OCI-M2 (cell line): ENCODE data around the gene ROR1.

Experiments
- DNase-seq: peaks from one replicate; lab custom pipeline; 2025; ENCODE audit not compliant: unreplicated experiment; lab: John Stamatoyannopoulos, UW

ROR1 gene

DNA sequence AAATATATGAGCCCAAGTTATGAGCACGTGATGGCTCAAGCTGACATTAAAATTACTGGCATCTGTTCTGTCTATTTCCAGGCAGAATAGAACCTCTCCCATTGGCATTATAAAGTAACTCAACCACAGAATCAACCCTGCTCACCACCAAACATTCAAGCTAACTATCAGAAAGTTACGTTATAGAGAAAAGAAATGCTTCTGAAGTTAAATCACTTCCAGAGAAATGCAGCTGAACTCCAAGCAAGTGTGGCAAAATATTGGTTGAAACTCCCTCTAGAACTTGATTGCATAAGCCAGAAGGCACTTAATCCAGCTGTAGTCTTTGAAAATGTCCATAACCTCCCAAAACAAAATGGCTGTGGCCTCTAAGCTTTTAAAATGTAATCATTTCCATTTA, 393.4 kb downstream of the ROR1 start:
- DNase-seq = no peak

DNA sequence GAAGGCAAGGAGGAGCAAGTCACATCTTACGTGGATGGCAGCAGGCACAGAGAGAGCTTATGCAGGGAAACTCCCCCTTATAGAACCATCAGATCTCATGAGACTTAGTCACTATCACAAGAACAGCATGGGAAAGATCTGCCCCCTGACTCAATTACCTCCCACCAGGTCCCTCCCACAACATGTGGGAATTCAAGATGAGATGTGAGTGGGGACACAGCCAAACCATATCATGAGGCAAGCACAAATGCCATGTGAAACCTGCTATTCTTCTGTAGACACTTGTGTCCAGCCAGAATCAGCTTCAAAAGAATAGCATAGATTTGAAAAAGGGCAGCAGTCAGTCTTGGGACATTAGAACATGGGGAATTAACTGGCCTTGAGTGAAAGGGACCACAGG, 397.4 kb downstream of the ROR1 start:
- no peak for DNase-seq

DNA sequence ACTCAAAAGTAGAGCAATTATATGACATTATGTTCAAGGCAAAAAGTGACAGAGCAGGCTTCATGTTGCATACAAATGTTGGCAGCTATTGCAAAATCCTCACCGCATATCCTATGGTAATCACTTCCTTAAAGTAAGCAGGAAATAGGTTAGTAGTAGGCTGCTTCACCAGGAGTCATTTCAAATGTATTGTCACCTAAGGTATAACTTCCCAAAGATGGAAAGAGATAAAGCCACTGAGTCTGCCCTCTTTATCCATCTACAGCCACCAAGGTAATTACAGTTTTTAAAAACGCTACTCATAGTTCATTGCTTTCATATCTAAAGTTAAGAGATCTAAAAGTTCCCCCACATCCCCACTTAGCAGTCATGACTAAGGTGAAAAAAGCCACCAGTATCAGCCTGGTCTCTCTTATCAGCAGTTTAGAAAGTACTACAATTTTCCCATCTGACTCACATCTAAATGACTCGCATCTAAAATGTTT, 398.0 kb downstream of the ROR1 start:
- DNase-seq = no peak

DNA sequence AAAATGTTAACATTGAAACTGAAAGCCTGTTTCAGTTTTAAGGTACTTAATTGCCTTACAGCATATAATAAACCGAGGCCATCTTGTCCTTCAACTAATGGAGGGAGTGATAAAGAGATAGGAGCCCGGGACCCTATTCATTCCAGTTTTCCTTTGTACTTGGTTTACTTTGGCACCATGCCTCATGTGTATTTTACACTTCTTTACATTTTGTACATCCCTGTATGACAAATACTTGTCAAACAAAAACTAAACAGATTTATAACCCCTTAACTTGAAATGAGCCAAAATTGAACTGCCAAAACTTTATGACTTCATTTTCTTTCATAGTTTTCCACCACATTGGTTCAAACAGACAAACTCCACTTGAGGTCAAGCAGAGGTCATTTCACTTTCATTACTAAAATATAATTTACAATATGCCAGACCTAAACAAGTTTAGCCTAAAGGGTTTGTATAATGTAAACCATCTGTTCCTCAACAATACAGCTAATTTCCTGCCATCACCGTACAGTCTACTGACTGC, 398.7 kb downstream of the ROR1 start:
- DNase-seq = no peak

DNA sequence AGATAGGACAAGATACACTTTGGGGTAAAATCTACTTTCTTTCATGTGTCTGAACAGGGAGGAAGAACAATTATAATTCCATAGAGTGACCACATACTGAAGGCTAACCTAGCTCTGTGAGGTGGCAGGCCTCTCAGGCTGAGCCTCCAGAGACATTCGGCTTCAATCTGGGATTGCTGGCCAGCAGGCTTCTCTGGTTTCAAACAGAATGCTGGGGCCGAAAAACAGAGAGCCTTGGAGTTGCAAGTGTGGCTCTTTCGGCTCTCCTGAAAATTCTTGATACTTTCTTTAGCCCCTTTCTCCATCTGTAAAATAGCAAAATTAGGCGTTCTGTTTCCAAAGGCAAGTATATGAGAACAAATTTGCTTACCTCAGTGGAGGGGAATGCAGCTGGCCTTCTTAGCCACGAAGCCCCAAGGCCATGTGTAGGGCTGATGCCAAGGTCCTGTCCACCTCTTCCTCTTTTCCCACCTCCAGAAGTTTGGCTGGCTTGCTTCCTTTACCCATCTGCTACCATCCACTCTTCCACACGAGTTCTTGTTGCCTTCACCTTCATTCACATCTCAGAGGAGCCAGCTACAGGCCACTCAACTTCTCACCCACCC, 399.6 kb downstream of the ROR1 start:
- no peak for DNase-seq

DNA sequence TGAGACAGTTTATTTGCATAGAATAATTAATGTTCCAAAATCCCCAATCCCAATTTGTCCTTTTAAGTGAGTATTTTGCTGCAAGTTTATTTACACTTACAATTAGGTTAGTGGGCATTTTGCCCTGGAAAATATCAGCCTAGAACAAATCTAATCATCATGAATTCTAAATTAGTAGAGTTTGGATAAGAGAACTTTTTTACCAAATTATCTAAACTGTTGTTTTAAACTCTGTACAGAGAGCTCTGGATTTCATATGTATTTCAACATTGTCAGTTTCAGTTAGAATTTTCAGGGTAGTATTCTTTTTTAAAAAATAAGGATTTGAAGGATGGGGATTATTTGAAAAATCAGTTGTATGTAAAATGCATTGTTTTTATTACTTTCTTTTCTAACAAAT, 401.8 kb downstream of the ROR1 start:
- DNase-seq = no peak

DNA sequence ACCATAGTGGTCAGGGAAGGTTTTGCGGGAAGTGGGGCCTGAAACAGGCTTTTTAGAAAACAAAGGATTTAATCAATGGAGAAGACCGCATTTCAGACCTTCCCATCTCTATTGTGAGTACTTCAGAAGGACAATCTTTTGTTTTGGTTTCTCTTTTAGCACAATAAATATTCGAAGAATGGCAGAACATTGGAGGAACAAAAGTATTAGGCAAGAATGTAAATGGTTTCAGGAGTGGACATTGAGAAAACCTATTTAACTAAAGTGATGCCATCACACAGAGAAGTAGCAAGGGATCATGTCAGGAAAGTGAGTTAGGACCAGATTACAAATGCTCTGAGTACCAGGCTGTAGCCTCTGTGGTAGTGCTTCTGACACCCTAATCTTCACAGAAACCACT, 402.8 kb downstream of the ROR1 start:
- DNase-seq = no peak

DNA sequence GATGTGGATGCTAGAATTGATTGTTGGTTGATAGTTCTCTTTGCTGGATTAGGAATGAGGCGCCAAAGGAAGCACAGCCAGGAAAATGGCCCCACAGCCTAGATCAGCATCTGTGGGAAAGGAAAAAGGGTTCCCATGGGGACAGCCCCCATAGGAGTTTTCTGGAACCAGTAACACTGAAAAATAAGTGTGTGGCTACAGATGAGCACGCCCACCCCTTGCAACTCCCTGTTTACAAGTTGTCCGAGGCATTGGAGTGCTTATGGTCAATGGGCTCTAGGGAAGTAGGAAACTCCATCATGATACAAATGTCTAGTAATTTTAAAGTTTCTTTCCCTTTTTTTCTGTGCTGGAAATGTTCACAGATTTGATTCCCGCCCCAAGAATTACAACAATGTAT, 405.8 kb downstream of the ROR1 start:
- no peak for DNase-seq

DNA sequence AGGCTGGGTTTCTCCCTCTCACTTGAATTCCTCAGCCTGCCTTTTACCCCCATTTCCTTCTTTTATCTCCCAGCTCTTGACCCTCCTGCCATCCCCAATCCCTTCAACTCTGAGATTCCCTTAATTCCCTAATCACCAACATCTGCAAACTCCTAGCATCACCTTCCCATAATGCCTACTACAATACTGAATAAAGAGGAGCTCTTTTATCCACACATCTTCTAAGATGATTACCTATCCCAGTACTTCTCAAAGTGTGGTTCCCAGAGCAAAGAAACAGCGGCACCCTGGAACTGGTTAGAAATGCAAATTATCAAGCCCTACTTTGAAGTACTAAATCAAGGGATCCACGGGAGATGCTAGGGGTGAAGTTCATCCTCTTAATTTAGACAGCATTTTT, 408.4 kb downstream of the ROR1 start:
- DNase-seq = no peak

DNA sequence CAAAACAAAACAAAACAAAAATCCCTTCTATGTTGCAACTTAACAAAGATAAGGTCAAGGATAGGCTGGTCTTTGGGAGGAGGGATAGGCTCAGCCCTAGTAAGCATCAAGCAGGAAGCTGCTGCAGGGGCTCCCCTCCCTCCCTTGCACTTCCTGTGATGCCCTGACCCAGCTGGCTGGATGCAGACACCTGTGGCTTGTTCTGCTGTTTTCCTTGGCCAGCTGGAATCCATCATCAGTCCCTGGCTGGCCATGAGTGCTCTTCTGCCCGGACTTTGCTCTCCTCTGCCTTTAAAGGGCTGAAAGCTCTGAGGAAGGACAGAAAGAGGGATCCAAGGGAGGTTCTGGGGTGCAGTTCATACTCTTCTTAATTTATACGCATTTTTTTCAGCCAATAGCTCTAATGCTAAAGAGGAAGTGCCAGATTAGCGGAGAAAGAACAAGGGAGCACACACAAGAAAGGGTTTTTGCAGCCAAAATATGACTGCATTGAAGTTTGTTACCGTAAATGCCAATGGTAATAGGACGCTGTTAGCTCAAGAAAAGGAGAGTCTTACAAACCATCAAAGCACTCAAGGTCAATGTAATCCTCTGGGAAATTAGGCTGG, 409.7 kb downstream of the ROR1 start:
- no peak for DNase-seq

DNA sequence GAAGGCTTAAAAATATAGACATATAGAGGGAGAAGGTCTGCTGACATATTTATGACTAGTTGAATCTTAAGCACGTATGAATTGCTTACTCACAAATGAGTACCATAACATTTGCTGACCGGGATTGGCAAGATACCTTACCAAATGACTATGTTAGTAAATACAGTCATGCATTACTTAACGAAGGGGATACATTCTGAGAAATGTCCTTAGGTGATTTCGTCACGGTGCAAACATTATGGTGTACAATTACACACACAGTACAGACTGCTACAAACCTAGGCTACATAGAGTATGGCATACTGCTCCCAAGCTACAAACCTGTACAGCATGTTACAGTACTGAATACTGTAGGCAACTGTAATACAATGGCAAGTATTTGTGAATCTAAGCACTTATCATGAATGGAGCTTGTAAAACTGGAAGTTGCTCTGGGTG, 410.2 kb downstream of the ROR1 start:
- DNase-seq = no peak

DNA sequence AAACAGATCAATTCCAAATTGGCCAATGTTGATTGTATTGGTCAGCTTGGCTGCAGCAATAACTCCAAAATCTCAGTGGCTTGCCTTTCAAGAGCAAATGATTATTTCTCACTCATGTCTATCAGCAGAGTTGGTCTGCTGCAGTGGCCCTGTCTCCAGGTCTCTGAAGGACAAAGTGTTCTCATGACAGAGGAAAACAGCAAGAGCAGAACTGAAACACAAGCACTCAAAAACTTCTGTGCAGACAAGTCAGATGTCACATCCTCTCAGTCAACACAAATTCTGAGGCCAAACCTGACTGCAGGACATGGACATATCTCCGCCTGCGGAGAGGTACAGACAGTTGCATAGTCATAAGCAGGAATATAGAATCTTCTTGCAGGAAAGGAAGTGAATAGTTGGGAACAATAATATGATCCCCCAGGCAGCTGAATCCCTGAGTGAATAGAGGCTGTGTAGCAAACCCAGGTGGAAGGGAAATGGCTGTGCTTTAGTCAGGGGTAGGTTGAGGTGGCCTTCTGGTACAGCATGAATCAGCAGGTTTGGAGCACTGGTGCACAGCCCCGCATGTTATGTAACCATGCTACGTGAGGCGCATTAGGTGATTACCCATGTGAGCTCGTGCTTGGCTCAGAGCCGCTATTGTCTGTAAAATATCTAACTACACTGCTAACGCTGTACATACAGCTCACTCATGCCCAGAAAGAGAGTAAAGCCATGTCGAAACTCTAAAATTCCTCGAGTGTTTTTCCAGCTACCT, 412.5 kb downstream of the ROR1 start:
- no peak for DNase-seq

DNA sequence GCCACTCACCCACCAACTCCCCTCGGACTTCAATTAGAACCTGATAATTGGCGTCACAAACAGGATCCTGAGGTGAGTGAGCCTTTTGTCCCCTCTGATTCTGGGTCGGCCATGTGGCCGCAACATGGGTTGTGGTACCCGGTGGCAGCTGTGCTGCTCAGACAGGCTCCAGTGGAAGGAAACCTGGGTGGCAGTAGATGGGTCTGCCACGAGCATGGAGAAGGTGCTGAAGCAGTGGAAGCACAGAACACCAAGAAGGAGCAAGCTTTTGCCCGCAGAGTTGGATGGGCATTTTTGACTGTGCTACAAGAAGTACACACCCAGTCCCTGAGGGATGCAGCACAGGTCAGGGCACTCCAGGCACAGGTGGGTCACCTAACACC, 413.1 kb downstream of the ROR1 start:
- no peak for DNase-seq

DNA sequence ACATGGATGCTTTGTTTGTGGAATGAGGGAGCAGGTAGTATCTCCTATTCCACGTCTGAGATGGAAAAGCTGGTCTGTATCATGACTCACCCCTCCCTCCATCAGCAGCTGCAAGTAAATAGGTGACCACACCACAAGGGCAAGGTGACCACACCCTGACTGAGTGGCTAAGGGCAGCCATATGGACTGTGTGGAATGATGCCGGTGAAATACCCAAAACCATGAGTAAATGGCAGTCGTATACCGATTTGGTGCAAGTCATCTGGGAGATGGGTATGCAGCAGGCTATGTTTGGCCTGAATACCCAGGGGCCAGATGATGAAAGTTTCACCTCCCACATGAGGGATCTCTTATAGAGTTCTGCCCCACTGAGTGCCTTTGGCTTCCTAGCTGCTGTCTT, 413.8 kb downstream of the ROR1 start:
- no peak for DNase-seq

DNA sequence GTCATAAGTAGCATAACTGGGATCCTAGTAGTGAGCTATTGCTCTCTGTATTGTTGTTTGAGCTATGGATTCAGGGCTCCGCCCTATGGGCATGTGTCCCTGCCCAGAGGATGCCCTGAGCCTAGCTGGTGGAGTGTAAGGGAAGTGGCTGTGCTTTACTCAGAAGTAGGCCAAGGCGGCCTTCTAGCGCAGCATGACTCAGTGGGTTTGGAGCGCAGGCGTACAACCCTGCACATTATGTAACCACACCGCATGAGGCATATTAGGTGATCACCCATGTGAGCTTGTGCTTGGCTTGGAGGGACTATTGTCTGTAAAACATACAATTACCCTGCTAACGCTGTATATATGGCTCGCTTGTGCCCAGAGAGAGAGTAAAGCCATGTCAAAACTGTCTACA, 418.5 kb downstream of the ROR1 start:
- DNase-seq = no peak

DNA sequence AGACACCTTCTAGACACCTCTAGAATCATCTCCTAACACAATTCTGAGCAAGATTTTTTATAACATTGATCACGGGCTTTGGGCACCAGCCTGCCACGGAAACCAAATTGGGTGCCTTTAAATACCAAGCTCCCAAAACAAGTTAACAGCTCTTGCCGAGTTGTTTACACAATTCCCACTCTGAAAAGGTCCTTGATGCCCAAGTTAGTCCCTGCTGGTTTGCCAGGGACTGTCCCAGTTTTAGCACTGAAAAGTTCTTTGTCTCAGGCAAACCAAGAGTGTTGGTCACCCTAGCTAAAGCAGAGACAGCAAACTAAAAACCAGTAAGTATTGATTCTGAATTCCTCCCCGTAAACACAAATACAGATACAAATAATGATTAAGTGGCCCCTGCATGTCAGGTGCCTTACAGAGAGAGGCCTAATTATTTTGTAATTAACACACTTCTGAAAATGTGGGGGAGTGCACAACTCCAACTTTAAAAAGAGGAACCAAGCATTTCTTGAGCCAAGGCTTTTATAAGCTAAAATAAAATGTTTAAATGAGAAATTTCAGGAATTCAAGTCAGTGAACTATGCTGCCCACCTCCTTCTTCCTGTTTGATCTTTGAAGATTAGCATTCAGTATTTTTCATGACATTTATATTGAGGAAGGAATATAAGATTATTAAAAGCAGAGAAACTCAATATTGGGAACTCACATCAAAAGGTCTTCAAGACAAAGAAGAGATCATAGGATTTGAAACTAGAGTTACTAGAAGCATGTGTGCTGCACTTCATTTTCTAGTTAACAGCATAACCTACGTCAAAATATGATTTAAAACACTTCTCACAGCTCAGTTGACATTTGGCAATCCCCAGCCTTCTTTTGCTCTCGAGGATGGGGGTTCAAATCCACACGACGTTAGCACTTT, 420.6 kb downstream of the ROR1 start:
- DNase-seq = no peak

DNA sequence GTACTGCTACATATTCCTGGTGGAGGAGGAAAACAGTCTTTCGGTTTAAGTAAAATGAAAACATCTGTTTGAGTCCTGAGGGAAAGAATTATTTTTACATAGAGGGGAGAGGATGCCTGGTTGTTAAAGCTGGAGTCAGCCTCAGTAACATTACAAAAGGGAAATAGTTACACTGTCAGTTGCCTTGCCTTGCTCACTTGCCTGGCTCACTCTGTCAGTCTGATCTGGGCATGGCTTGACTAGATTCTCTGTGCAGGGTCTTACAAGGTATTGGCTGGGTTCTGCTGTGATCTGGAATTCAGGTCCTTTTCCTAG, 421.2 kb downstream of the ROR1 start:
- no peak for DNase-seq

DNA sequence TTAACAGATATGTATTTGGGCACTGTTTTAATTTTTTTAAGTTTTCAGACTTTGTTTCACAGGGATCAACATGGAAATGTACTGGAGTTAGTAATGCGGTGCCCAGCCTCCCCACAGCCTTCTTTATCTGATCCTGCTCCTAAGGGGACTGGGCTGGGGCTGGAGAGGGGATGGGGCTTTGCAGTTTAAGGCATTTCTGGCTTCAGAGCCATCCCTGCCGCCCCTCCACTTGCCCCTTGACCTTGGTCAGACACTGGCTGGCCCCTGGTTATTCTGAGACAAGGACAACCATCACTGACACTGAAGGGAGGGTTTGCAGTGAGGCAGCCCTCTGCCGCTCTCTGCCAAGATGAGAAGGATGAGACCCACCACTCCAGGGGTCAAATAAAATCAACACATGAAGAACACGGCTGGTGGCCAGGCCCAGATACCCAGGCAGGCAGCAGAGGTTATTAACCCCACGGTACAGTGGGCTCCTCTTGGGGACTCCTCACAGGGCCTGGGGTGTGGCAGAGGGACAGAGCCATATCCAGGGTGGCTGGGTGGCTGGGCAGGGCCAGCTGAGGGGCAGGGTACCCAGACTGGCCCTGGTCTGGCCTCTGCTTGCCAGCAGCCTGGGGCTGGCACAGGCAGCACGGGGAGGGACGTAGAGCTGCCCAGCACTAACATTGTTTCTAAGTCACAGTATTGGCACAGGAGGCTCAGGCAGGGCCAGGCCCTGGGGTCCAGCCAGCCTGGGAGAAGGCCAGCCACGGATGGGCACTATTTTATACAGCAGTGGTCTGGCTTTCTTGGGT, 422.5 kb downstream of the ROR1 start:
- no peak for DNase-seq

DNA sequence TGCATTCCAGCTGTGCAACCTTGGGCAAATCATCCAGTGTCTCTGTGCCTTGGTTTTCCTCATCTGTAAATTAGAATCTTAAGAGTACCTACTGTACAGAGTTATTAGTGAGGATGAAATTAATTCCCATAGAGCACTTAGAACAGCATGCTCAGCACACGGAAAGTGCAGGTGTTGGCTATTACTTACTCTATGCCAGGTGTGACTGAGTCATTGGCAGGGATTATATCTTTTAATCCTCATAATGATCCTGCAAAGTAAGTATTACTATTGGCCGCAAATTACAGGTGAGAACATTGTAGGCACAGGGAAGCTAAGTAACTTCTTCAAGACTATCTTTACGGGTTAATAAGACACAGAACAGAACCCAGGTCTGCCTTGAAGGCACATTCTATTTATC, 423.3 kb downstream of the ROR1 start:
- no peak for DNase-seq

DNA sequence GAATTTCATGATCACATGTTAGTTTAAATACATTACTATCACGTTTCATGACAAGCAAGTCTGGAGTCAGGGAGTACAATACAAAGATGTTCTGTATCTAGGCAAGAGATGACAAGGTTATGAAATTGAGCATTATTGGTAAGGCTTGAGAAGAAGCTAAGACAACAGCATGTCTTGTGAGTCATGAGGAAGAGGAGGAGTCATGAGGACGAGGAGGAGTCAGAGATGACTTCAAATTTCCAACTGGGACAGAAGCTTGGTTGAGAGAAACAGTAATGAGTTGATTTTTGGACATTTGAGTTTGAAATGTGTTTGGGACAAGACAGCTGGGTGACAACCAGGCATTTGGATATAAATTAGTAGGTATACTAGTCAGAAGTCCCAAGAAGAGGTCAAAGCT, 425.3 kb downstream of the ROR1 start:
- no peak for DNase-seq

DNA sequence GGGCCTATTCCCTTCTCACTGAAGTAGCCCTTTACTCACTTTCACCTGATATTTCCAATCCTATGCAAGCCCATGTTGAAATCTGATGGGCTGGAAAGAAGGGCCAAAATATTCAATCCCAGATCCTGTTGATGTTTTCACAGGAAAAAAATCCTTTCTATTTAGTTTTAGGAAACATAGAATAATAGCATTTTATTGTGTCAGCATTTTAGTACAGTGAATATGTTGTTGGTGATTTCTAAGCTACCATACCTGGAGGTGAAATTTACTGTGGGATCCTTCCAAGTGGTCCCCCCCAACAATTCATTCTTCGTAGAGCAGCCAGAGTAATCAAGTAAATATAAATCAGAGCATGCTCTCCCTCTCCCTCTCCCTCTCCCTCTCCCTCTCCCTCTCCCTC, 426.2 kb downstream of the ROR1 start:
- no peak for DNase-seq
